Activated T-cell treated with anti-CD3 and anti-CD28 coated beads for 4 hours (primary cell): ENCODE results near the gene TMEFF1.
A peak's percentile ranks its signal among the peaks of the same experiment; 100 is the strongest.
"Not testable (repeated sequence)": the region's sequence is repeated elsewhere in the genome, so short reads cannot be mapped to it uniquely, and the experiment has no call there.

Experiments
- DNase-seq: peaks from one replicate; pipeline ENCODE4 v3.0.0-alpha.2; 2020

Gene TMEFF1

DNA sequence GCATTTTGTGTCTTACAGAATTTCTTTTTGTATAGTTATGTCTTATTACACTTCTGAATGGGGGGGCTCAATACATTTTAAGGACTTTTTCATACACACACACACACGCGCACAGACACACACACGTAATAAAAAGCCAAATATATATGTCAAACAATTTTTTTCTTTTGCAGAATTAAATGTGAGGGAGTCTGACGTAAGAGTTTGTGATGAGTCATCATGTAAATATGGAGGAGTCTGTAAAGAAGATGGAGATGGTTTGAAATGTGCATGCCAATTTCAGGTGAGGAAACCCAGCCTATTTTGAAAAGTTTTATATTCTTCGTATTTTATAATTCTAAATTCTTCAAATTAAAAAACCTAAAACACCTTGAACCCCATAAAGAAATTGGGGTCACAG is 25.6 kb downstream of the TMEFF1 start:
- DNase-seq, result no peak

DNA sequence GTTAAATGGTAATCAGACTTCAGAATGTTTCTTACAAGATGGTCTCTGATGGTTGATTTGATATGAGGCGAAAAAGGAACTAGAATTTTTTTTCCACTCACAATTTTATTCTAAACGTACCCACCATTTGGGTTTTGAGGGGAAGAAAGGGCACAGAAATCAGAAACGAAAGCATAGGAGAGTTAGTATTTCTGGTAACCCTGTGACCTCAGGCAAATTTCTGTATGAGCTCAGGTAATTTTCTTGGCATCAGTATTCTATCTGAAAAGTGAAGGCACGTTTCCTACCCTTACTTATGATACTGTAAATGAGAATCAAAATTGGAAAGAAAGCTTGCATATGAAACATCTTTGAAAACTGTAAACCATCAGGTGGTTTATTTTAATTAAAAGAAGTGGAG is 26.5 kb downstream of the TMEFF1 start:
- no peak for DNase-seq

- DNase-seq, result no peak
These were observed 26.9 kb downstream of the TMEFF1 start for GRCh38 chr9:100499866-100500265.

GRCh38 chr9:100505564-100506159 is 32.7 kb downstream of the TMEFF1 start:
- peak; percentile 51 for DNase-seq

DNA sequence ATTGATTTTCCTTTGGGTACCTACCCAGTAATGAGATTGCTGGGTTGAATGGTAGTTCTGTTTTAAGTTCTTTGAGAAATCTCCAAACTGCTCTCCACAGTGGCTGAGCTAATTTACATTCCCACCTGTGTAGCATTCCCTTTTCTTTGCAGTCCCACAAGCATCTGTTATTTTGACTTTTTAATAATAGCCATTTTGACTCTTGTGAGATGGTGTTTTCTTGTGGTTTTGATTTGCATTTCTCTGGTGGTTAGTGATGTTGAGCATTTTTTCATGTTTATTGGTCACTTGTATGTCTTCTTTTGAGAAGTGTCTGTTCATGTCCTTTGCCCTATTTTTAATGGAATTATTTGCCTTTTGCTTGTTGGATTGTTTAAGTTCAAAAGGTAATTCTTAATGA is 34.4 kb downstream of the TMEFF1 start:
- DNase-seq, result not testable (repeated sequence)

DNA sequence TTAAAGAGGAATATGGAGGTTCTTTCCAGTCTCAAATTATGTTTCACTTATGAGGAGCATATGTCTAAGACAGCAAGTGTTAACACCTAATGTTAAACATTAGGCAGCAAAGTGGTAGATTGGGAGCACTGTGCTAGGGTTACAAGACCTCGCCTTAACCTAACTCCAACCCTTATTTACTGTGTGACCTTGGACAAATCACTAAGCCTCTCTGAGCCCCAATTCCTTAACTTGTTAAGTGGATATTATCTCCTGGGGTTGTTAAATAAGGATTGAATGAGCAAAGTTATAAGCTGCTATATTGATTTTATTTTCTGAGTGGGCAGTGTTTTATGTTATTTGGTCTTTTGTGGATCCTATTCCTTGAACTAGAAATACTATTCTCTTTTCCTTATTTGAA is 38.3 kb downstream of the TMEFF1 start:
- no peak for DNase-seq

DNA sequence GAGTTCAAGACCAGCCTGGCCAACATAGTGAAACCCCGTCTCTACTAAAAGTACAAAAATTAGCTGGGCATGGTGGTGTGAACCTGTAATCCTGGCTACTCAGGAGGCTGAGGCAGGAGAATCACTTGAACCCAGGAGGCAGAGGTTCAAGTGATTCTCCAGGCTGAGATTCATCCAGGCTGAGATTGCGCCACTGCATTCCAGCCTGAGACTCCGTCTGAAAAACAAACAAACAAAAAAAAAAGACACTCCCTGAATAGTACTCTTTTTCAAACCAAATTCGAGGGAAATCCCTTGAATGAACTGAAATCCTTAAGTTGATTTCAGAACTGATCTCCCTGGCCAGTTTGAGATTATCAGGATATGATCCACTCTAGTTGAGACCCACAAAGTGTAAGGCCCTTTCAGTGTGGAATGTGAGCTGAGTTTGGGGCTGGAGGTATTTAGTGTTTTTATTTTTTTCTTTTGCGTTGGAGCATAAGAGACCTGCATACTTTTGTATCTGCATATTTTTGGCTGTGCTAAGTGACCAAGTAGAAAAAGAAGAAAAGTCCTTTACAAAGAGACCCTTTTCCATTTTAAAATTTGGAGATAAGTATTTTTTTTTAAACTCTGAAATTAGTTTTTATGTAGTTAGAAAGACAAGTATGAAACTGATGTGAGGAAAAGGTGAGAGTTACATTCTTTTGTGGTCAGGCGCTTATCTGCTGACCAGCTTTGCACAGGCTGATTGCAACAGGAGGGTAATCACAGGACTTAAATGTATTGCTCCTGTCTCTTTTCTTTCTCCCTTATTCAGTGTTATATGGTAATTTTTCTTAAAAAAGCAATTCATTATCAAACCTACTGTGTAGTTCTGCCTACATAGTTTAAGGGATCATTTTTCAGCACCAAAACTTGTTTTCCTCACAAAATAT is 42.9 kb downstream of the TMEFF1 start:
- no peak for DNase-seq

GRCh38 chr9:100521282-100521681 is 48.3 kb downstream of the TMEFF1 start:
- DNase-seq, result no peak

GRCh38 chr9:100525563-100525962 is 52.6 kb downstream of the TMEFF1 start:
- no peak for DNase-seq

DNA sequence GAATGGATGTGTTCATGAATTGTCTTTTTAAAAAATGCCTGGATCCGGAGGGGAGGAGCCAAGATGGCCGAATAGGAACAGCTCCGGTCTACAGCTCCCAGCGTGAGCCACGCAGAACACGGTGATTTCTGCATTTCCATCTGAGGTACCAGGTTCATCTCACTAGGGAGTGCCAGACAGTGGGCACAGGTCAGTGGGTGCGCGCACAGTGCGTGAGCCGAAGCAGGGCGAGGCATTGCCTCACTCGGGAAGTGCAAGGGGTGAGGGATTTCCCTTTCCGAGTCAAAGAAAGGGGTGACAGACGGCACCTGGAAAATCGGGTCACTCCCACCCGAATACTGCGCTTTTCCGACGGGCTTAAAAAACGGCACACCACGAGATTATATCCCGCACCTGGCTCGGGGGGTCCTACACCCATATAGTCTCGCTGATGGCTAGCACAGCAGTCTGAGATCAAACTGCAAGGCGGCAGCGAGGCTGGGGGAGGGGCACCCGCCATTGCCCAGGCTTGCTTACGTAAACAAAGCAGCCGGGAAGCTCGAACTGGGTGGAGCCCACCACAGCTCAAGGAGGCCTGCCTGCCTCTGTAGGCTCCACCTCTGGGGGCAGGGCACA is 54.3 kb downstream of the TMEFF1 start:
- DNase-seq, result not testable (repeated sequence)

GRCh38 chr9:100534401-100534800 is 61.5 kb downstream of the TMEFF1 start:
- no peak for DNase-seq

DNA sequence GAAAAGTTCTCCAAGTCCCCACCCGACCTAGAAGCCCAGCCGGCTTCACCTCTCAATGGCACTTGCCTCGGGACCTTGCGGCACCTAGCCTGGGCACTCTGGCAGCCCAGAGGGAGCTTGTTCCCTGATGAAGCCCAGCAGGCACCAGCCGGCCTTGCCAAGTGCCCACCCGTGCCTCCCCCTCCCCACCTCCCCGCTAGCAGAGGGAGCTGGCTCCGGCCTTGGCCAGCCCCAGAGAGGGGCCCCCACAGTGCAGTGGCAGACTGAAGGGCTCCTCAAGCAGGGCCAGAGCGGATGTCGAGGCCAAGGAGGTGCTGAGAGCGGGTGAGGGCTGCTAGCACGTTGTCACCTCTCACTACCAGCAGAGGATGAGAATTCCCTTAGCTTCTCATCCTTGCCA is 67.4 kb downstream of the TMEFF1 start:
- no peak for DNase-seq

DNA sequence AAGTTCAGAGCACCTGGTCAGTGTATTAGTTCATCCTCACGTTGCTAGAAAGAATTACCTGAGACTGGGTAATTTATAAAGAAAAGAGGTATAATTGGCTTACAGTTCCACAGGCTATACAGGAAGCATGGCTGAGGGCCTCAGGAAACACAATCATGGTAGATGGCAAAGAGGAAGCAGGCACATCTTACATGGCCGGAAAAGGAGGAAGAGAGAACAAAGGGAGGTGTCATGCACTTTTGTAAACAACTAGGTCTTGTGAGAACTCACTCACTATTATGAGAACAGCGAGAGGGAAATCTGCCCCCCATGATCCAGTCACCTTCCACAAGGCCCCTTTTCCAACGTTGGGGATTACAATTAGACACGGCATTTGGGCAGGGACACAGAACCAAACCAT is 76.1 kb downstream of the TMEFF1 start:
- DNase-seq, result no peak

GRCh38 chr9:100554935-100555401 is 82.0 kb downstream of the TMEFF1 start:
- no peak for DNase-seq

GRCh38 chr9:100555471-100555870 is 82.5 kb downstream of the TMEFF1 start:
- DNase-seq, result no peak

- DNase-seq, result no peak
These were observed 84.1 kb downstream of the TMEFF1 start for GRCh38 chr9:100557053-100557452.

DNA sequence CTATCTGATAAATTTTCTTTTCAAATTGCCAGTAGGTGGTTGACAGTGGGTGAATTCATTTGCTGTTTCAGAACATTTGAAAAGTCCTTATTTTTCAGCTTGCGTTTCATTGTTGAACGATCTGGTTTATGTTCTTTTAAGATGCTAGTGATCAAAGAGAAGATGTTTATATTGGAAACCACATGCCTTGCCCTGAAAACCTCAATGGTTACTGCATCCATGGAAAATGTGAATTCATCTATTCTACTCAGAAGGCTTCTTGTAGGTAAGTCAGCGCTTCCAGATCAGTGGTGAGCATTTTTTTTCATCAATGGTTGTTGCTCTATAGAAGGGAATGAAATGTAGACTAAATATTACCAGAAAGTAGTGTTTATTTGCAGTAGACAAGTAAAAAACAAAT is 88.3 kb downstream of the TMEFF1 start:
- no peak for DNase-seq

DNA sequence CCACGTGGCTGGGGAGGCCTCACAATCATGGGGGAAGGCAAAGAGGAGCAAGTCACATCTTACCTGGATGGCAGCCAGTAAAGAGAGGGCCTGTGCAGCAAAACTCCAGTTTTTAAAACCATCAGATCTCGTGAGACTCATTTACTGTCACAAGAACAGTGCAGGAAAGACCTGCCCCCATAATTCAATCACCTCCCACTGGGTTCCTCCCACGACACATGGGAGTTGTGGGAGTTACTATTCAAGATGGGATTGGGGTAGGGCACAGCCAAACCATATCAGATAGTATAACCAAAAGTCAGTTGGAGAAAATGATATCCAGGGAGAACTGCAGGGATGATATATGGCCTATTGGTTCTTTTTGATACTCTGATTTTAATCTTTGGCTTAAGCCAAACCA is 94.9 kb downstream of the TMEFF1 start:
- no peak for DNase-seq

DNA sequence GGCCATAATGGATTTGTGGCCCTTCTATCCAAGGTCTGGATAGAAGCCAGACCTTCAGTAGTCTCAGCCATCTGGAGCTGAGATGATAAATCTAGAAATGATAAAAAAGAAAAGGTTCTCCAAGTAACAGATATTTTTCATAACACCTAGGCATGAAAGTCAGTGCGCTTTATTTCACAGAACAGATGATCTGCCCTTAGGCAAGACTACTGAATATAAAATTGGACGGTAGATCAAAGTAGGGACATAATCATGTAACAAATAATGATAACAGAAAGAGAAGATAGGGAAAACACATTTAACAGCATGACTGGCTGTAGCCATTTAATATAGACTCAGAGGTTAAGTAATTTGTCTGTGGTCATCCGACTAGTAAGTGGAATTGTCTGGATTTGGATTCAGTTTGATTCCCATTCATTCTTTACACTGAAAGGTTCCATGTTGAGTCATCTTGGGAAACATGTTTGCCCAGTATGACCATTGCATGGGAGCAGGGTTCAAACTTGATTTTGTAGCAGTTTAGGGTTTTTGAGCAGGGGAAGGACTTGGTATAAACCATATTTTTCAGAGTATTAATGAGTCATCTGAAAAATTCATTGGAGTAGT is 100.8 kb downstream of the TMEFF1 start:
- no peak for DNase-seq

GRCh38 chr9:100575006-100575405 is 102.1 kb downstream of the TMEFF1 start:
- no peak for DNase-seq

DNA sequence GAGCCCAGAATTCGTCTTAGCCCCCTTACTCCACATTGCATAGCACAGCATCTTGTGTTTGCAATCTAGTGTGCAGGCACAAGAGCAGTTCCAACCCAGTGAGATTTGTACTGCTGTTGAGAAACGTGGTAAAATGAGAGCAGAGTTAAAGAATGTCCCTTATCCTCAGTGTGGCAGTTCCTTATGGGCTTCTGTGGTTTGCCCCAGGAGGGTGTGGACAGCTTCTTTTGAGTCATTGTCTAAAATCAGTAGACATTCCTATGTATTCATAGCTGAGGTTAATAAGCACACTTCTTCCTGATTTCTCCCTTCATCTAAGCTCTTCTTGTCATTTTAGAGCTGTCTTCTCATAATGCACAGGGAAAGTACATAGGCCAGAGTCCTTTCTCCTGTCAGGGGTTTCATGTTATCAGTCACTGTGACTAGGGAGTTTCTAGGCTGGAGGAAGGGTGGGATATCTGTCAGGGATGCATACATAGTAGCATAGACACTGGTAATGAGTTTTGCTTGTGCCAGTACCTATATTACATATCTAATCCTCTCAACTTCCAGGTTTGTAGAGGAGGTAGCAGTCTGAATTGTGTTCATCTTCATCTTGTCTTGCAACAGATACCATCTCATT is 102.9 kb downstream of the TMEFF1 start:
- DNase-seq, result no peak

DNA sequence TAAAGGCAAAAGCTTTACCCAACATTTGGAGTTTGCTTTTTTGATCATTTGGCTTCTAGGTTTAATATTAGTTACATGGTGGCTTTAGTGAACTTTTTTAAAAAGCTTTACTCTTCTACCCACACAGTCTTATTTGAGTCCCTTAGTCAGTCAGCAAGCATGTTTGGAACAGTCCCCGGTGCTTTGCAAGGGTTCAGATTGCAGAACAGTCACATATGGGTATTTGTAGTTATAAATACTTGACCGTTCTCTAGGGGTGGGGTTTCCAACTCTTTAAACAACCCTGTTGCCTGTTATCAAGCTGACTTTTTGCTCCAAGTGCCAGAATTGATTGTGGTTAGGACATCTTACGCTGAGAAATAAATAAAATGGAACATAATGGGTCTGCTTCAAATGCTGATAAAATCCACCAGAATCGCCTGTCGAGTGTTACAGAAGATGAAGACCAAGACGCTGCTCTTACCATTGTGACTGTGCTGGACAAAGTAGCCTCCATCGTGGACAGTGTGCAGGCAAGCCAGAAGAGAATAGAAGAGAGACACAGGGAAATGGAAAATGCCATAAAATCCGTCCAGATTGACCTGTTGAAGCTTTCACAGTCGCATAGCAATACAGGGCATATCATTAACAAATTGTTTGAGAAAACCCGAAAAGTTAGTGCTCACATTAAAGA is 105.0 kb downstream of the TMEFF1 start, which contains the start of gene CAVIN4:
CAVIN4 (plus strand) TSS at position 304 of the 673 bp plus-strand sequence; CDS start at position 369, 65 bp downstream.
- no peak for DNase-seq
